Mesendoderm (in vitro differentiated cells): ENCODE measurements around the gene SLC12A7.

ENCODE experiments used
- DNase-seq: peaks from one replicate; pipeline ENCODE4 v3.0.0; 2013
- H2AK5ac ChIP-seq: 2 replicates; pipeline ENCODE4 v1.6.1; 2013; ENCODE audit warnings: low read length, inconsistent platforms
- H2BK120ac ChIP-seq: 2 replicates; pipeline ENCODE4 v1.6.1; 2013; ENCODE audit warnings: low read depth, mild to moderate bottlenecking, low read length, moderate library complexity, mixed read lengths
- H2BK15ac ChIP-seq: replicated peaks from 2 replicates; pipeline ENCODE4 v1.6.1; 2013; ENCODE audit warnings: low read depth, mild to moderate bottlenecking, moderate library complexity
- H2BK5ac ChIP-seq: 2 replicates; pipeline ENCODE4 v1.6.1; 2013; ENCODE audit warnings: low read length, inconsistent platforms
- H3K18ac ChIP-seq: 2 replicates; pipeline ENCODE4 v1.6.1; 2013; ENCODE audit warnings: mild to moderate bottlenecking, low read length, mixed read lengths
- H3K23ac ChIP-seq: one replicate; pipeline ENCODE4 v1.6.1; 2013; ENCODE audit warnings: low read length
- H3K27ac ChIP-seq: 2 replicates; pipeline ENCODE4 v1.5.1; 2013; ENCODE audit warnings: low read depth, mild to moderate bottlenecking, inconsistent platforms, low read length, moderate library complexity
- H3K27me3 ChIP-seq: 2 replicates; pipeline ENCODE4 v1.6.1; 2013; ENCODE audit warnings: low read length, control low read depth, mild to moderate bottlenecking, inconsistent platforms; ENCODE audit not compliant: insufficient read depth, poor library complexity
- H3K36me3 ChIP-seq: 2 replicates; pipeline ENCODE4 v1.6.1; 2013; ENCODE audit warnings: low read length, inconsistent platforms; ENCODE audit not compliant: control insufficient read depth, insufficient read depth
- H3K4ac ChIP-seq: one replicate; pipeline ENCODE4 v1.6.1; 2013; ENCODE audit warnings: low read depth, mild to moderate bottlenecking, low read length, moderate library complexity
- H3K4me1 ChIP-seq: 2 replicates; pipeline ENCODE4 v1.6.1; 2013; ENCODE audit warnings: low read depth, low read length, inconsistent platforms; ENCODE audit not compliant: control insufficient read depth
- H3K4me2 ChIP-seq: 2 replicates; pipeline ENCODE4 v1.6.1; 2013; ENCODE audit warnings: low read length
- H3K4me3 ChIP-seq: 2 replicates; pipeline ENCODE4 v1.5.1; 2013; ENCODE audit warnings: mild to moderate bottlenecking, low read length
- H3K56ac ChIP-seq: one replicate; pipeline ENCODE4 v1.6.1; 2013; ENCODE audit warnings: low read length
- H3K79me1 ChIP-seq: 2 replicates; pipeline ENCODE4 v1.6.1; 2013; ENCODE audit warnings: low read length, inconsistent platforms
- H3K79me2 ChIP-seq: 2 replicates; pipeline ENCODE4 v1.6.1; 2013; ENCODE audit warnings: mild to moderate bottlenecking, low read length; ENCODE audit not compliant: control insufficient read depth, insufficient read depth
- H3K9ac ChIP-seq: 2 replicates; pipeline ENCODE4 v1.6.1; 2013; ENCODE audit warnings: low read length, inconsistent platforms
- H4K5ac ChIP-seq: one replicate; pipeline ENCODE4 v1.6.1; 2013; ENCODE audit warnings: low read length
- H4K8ac ChIP-seq: one replicate; pipeline ENCODE4 v1.6.1; 2013; ENCODE audit warnings: low read depth, mild to moderate bottlenecking, control low read depth, low read length, moderate library complexity
- WGBS: extraction: QIAGEN DNeasy Blood & Tissue Kit; methylation state at CpG from one replicate; pipeline ENCODE4 v1.1.7; 2013; ENCODE audit warnings: low lambda C conversion rate, missing lambda C conversion rate; ENCODE audit not compliant: insufficient coverage; ENCODE audit errors: extremely low coverage; 5-methylcytosine and 5-hydroxymethylcytosine counted together

Gene SLC12A7

DNA sequence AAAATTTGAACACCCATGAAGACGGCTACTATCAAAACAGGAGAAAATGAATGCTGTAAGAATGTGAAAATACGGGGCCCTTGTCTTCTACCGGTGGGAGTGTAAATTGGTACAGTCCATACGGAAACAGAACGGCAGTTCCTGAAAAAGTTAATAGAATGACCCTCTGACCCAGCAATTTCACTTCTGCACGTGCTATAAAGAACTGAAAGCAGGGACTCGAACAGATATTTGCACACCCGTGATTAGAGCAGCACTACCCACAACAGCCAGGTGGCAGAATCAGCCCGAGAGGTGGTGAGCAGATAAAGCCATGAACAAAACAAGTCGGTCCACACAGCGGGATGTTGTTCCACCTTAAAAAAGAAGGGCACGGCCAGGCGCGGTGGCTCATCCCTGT lies 22.6 kb upstream of the SLC12A7 start:
- H3K79me2 ChIP-seq = no peaks in the 10 kb centered on the region
- no peak overlapping the region for H3K27ac ChIP-seq
- no peak overlapping the region for H3K9ac ChIP-seq
- WGBS = no CpG with 5 or more reads among the region's 14 CpGs
- H3K23ac ChIP-seq = no peak overlapping the region
- no peaks in the 10 kb centered on the region for H3K4me1 ChIP-seq
- H3K79me1 ChIP-seq = no peaks in the 10 kb centered on the region
- H2BK15ac ChIP-seq = no peak overlapping the region
- H3K4me3 ChIP-seq = no peak overlapping the region
- no peak overlapping the region for H3K4me2 ChIP-seq
- H4K5ac ChIP-seq = no peak overlapping the region
- no peak overlapping the region for H2BK120ac ChIP-seq
- H3K27me3 ChIP-seq = no peaks in the 10 kb centered on the region
- H2AK5ac ChIP-seq = no peak overlapping the region
- H2BK5ac ChIP-seq = no peak overlapping the region
- DNase-seq = no peak
- H3K18ac ChIP-seq = no peak overlapping the region
- no peak overlapping the region for H3K56ac ChIP-seq
- no peaks in the 10 kb centered on the region for H3K36me3 ChIP-seq
- H3K4ac ChIP-seq = no peak overlapping the region
- no peak overlapping the region for H4K8ac ChIP-seq

- Histone ChIP-seq H4K8ac (no peak overlapping the region), H3K4me2 (no peak overlapping the region), H2BK15ac (no peak overlapping the region), H3K9ac (no peak overlapping the region), H2BK5ac (no peak overlapping the region), H3K4me1 (no peaks in the 10 kb centered on the region), H2AK5ac (no peak overlapping the region), H3K36me3 (no peaks in the 10 kb centered on the region), H3K18ac (no peak overlapping the region), H3K4ac (no peak overlapping the region), H4K5ac (no peak overlapping the region), H3K23ac (no peak overlapping the region), H3K4me3 (no peak overlapping the region), H3K79me2 (no peaks in the 10 kb centered on the region), H3K27ac (no peak overlapping the region), H2BK120ac (no peak overlapping the region), H3K27me3 (no peaks in the 10 kb centered on the region), H3K79me1 (no peaks in the 10 kb centered on the region), H3K56ac (no peak overlapping the region)
- WGBS = no CpG with 5 or more reads among the region's 17 CpGs
- DNase-seq = no peak
Observed at GRCh38 chr5:1133510-1134201, 21.8 kb upstream of the SLC12A7 start.

- Histone ChIP-seq H2BK15ac (no peak overlapping the region), H3K23ac (no peak overlapping the region), H2BK5ac (no peak overlapping the region), H3K27ac (no peak overlapping the region), H4K8ac (no peak overlapping the region), H3K56ac (no peak overlapping the region), H3K4me3 (no peak overlapping the region), H3K4me2 (no peak overlapping the region), H3K4me1 (no peaks in the 10 kb centered on the region), H2BK120ac (no peak overlapping the region), H3K27me3 (no peaks in the 10 kb centered on the region), H3K18ac (no peak overlapping the region), H3K9ac (no peak overlapping the region), H3K4ac (no peak overlapping the region), H4K5ac (no peak overlapping the region), H2AK5ac (no peak overlapping the region), H3K79me2 (no peaks in the 10 kb centered on the region), H3K79me1 (no peaks in the 10 kb centered on the region), H3K36me3 (no peaks in the 10 kb centered on the region)
- DNase-seq = no peak
- WGBS = no CpG with 5 or more reads among the region's 9 CpGs
Observed at GRCh38 chr5:1133108-1133507, 21.2 kb upstream of the SLC12A7 start.

DNA sequence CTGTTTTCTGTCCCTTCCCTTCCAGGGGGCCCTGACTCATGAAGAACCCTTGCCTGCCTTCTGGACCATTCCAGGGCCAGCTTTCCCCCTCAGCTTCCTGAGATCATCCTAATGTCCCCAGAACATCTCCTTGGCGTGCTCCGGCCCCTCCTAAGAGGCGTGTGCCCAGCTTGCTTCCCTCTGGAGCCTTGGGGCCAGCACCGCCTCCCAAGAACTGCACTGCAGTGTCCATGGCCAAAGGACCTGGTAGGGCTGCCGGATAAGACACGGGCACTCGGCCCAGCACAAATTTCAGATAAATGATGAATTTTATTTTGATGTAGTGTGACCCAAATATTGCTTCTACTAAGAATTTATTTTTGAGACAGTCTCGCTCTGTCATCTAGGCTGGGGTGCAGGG lies 20.7 kb upstream of the SLC12A7 start:
- Histone ChIP-seq H3K4me1 (no peaks in the 10 kb centered on the region), H3K4ac (no peak overlapping the region), H2BK5ac (no peak overlapping the region), H3K9ac (no peak overlapping the region), H2BK15ac (no peak overlapping the region), H3K27ac (no peak overlapping the region), H3K4me2 (no peak overlapping the region), H4K5ac (no peak overlapping the region), H3K23ac (no peak overlapping the region), H2AK5ac (no peak overlapping the region), H3K18ac (no peak overlapping the region), H3K27me3 (no peaks in the 10 kb centered on the region), H3K79me2 (no peaks in the 10 kb centered on the region), H4K8ac (no peak overlapping the region), H2BK120ac (no peak overlapping the region), H3K56ac (no peak overlapping the region), H3K4me3 (no peak overlapping the region), H3K36me3 (no peaks in the 10 kb centered on the region), H3K79me1 (no peaks in the 10 kb centered on the region)
- WGBS = no CpG with 5 or more reads among the region's 8 CpGs
- no peak for DNase-seq

GRCh38 chr5:1131726-1132125 lies 19.9 kb upstream of the SLC12A7 start:
- no peaks in the 10 kb centered on the region for H3K79me1 ChIP-seq
- no peaks in the 10 kb centered on the region for H3K36me3 ChIP-seq
- no CpG with 5 or more reads among the region's 11 CpGs for WGBS
- no peak overlapping the region for H3K9ac ChIP-seq
- no peak overlapping the region for H3K56ac ChIP-seq
- no peak overlapping the region for H3K23ac ChIP-seq
- no peak overlapping the region for H3K27ac ChIP-seq
- H2BK15ac ChIP-seq = no peak overlapping the region
- H3K79me2 ChIP-seq = no peaks in the 10 kb centered on the region
- H3K27me3 ChIP-seq = no peaks in the 10 kb centered on the region
- no peak overlapping the region for H4K5ac ChIP-seq
- DNase-seq = no peak
- no peaks in the 10 kb centered on the region for H3K4me1 ChIP-seq
- no peak overlapping the region for H3K18ac ChIP-seq
- H3K4me2 ChIP-seq = no peak overlapping the region
- no peak overlapping the region for H2AK5ac ChIP-seq
- H3K4ac ChIP-seq = no peak overlapping the region
- H3K4me3 ChIP-seq = no peak overlapping the region
- no peak overlapping the region for H2BK5ac ChIP-seq
- H4K8ac ChIP-seq = no peak overlapping the region
- no peak overlapping the region for H2BK120ac ChIP-seq

GRCh38 chr5:1131191-1131621 lies 19.3 kb upstream of the SLC12A7 start:
- Histone ChIP-seq H3K18ac (no peak overlapping the region), H3K27ac (no peak overlapping the region), H2AK5ac (no peak overlapping the region), H3K56ac (peak overlapping the region; percentile 15), H4K5ac (no peak overlapping the region), H3K79me1 (no peaks in the 10 kb centered on the region), H3K23ac (no peak overlapping the region), H2BK120ac (no peak overlapping the region), H3K36me3 (no peaks in the 10 kb centered on the region), H3K4me3 (no peak overlapping the region), H3K4me1 (no peaks in the 10 kb centered on the region), H3K27me3 (no peaks in the 10 kb centered on the region), H2BK5ac (no peak overlapping the region), H2BK15ac (no peak overlapping the region), H3K4ac (no peak overlapping the region), H3K9ac (no peak overlapping the region), H3K4me2 (no peak overlapping the region), H3K79me2 (no peaks in the 10 kb centered on the region), H4K8ac (no peak overlapping the region)
- no peak for DNase-seq
- WGBS = no CpG with 5 or more reads among the region's 14 CpGs
